K562 (cell line): ENCODE results near the gene WDR27. TPM values are rescaled to one million over a fixed set of nuclear protein-coding genes. Genes with fewer than 3 reads are reported as not detected.
A peak's percentile ranks its signal among the peaks of the same experiment; 100 is the strongest.

ENCODE experiments used
- ATAC-seq: fragments of 200-7000 bp; cut with Tn5 transposase; 3 replicates; pipeline ENCODE4 v1.9.1; 2020; ENCODE audit warnings: moderate library complexity
- BruUV-seq: library from RNA; stranded (reverse); fragments of 400-500 nt; replicated peaks from 2 replicates; lab custom pipeline; 2021; lab: Mats Ljungman, UMichigan
- CTCF ChIA-PET: fragments of 300-600 bp; formaldehyde crosslinking; extraction: SDS; loops from one replicate; lab custom pipeline; 2021; ENCODE audit warnings: low intra/inter-chr PET ratio; lab: Yijun Ruan, JAX
- POLR2A ChIA-PET: fragments of 300-600, 350-650 bp; sonication (Branson Sonifier 250); formaldehyde crosslinking; extraction: SDS; loops from one replicate; lab custom pipeline; 2021; ENCODE audit warnings: antibody characterized with exemption, inconsistent platforms; lab: Yijun Ruan, JAX
- DNase-seq, 4 experiments: peaks; one replicate each; pipeline versions ENCODE4 v3.0.0 to v3.0.0-alpha.2; 2011 to 2018; ENCODE audit warnings: low spot score in 3 of 4, mixed read lengths in 3 of 4; ENCODE audit errors: extremely low read depth in 1 of 4
- FAIRE-seq: peaks from 2 replicates; lab custom pipeline; 2011; peaks lifted over from hg19 to GRCh38; lab: Jason Lieb, UNC
- H2AFZ ChIP-seq: 2 replicates; pipeline ENCODE4 v1.6.0; 2011; ENCODE audit warnings: low read depth, low read length, control low read depth, inconsistent platforms
- H3K27ac ChIP-seq: fragments of 200-600 bp; 3 replicates; pipeline ENCODE4 v1.8.0; 2011; ENCODE audit warnings: low read depth, mild to moderate bottlenecking, control low read depth, inconsistent platforms, low read length, moderate library complexity, mixed read lengths; ENCODE audit errors: extremely low read depth
- H3K27me3 ChIP-seq, 2 experiments: fragments of 300-600 bp in 1 of 2; 2 replicates in 1 of 2; 3 replicates in 1 of 2; pipeline versions ENCODE4 v1.6.0 to v1.8.0; 2011; ENCODE audit warnings: inconsistent platforms in 2 of 2, low read length in 2 of 2, mild to moderate bottlenecking in 1 of 2, mixed read lengths in 1 of 2, moderate library complexity in 1 of 2; ENCODE audit not compliant: control insufficient read depth in 2 of 2, insufficient read depth in 2 of 2
- H3K36me3 ChIP-seq: fragments of 300-600 bp; 3 replicates; pipeline ENCODE4 v1.8.0; 2011; ENCODE audit warnings: mild to moderate bottlenecking, low read length, inconsistent platforms; ENCODE audit not compliant: control insufficient read depth, insufficient read depth
- H3K4me1 ChIP-seq, 2 experiments: fragments of 200-600 bp in 1 of 2; replicated peaks in 1 of 2; 2 replicates in 1 of 2; 3 replicates in 1 of 2; pipeline versions ENCODE4 v1.5.1 to v1.8.0; 2011; ENCODE audit warnings: inconsistent platforms in 2 of 2, low read length in 2 of 2, mild to moderate bottlenecking in 1 of 2, mixed read lengths in 1 of 2, moderate library complexity in 1 of 2; ENCODE audit not compliant: control insufficient read depth in 2 of 2, insufficient read depth in 2 of 2
- H3K4me2 ChIP-seq: 2 replicates; pipeline ENCODE4 v1.6.1; 2011; ENCODE audit warnings: low read length, control low read depth, inconsistent platforms, mixed read lengths; ENCODE audit not compliant: insufficient read depth
- H3K4me3 ChIP-seq: fragments of 200-600 bp; sonication (generic), shearing (Covaris generic); 2 replicates; pipeline ENCODE4 v1.5.1; 2016; ENCODE audit warnings: control low read depth, inconsistent platforms
- H3K79me2 ChIP-seq: fragments of 200-600 bp; 3 replicates; pipeline ENCODE4 v1.8.0; 2011; ENCODE audit warnings: low read length, inconsistent platforms; ENCODE audit not compliant: control insufficient read depth, insufficient read depth
- H3K9ac ChIP-seq, 2 experiments: 2 replicates each; pipeline versions ENCODE4 v1.6.0 to v1.6.1; 2011; ENCODE audit warnings: low read depth in 2 of 2, low read length in 2 of 2, control low read depth in 1 of 2, inconsistent platforms in 1 of 2, mild to moderate bottlenecking in 1 of 2, mixed read lengths in 1 of 2; ENCODE audit not compliant: insufficient read depth in 1 of 2
- H3K9me1 ChIP-seq: one replicate; pipeline ENCODE4 v1.6.0; 2011; ENCODE audit warnings: inconsistent platforms, mild to moderate bottlenecking, low read length, moderate library complexity; ENCODE audit not compliant: control insufficient read depth, insufficient read depth
- H3K9me3 ChIP-seq: replicated peaks from 2 replicates; pipeline ENCODE4 v1.5.1; 2011; ENCODE audit warnings: low read depth, low read length, inconsistent platforms; ENCODE audit not compliant: control insufficient read depth, insufficient read depth
- H4K20me1 ChIP-seq: replicated peaks from 2 replicates; pipeline ENCODE4 v1.6.1; 2011; ENCODE audit warnings: low read length, inconsistent platforms, mixed read lengths; ENCODE audit not compliant: control insufficient read depth, insufficient read depth
- CHD1 ChIP-seq: fragments of 200-600 bp; sonication (generic); IDR thresholded peaks from one replicate; pipeline ENCODE4 v1.6.1; 2012; ENCODE audit warnings: mild to moderate bottlenecking, moderate library complexity, low read length, inconsistent platforms
- E2F3 ChIP-seq: fragments of 250-450 bp; sonication (Bioruptor Pico); IDR thresholded peaks from 2 replicates; pipeline ENCODE4 v1.4.0; 2020; ENCODE audit warnings: mild to moderate bottlenecking
- KLF6 ChIP-seq: fragments of 250-450 bp; sonication (Bioruptor Pico); IDR thresholded peaks from 2 replicates; pipeline ENCODE4 v1.4.0; 2020; ENCODE audit warnings: mild to moderate bottlenecking, moderate library complexity, borderline replicate concordance
- MTA2 ChIP-seq: fragments of 450-650 bp; IDR thresholded peaks from 2 replicates; pipeline ENCODE4 v1.6.1; 2016; ENCODE audit warnings: low read depth
- PHTF2 ChIP-seq: fragments of 250-450 bp; sonication (Bioruptor Pico); IDR thresholded peaks from 2 replicates; pipeline ENCODE4 v1.5.0; 2021; ENCODE audit warnings: mild to moderate bottlenecking
- POLR2B ChIP-seq: fragments of 450-650 bp; IDR thresholded peaks from 2 replicates; pipeline ENCODE4 v1.6.1; 2018; ENCODE audit warnings: low read depth; ENCODE audit not compliant: partially characterized antibody
- RBM25 ChIP-seq: fragments of 200-400 bp; formaldehyde crosslinking; IDR thresholded peaks from 2 replicates; pipeline ENCODE4 v1.6.1; 2018; ENCODE audit warnings: low read length, low read depth, moderate library complexity; ENCODE audit not compliant: severe bottlenecking
- REST ChIP-seq, 2 experiments: fragments of 450-650 bp; formaldehyde crosslinking in 1 of 2; IDR thresholded peaks; 2 replicates each; pipeline versions ENCODE4 v1.4.0 to v1.6.1; 2014 to 2020; ENCODE audit warnings: mild to moderate bottlenecking in 2 of 2, borderline replicate concordance in 1 of 2, low read depth in 1 of 2
- SMAD3 ChIP-seq: fragments of 450-650 bp; formaldehyde crosslinking; conservative IDR thresholded peaks from 2 replicates; pipeline ENCODE4 v1.4.0; 2020; ENCODE audit warnings: mild to moderate bottlenecking
- SMARCE1 ChIP-seq: fragments of 450-650 bp; IDR thresholded peaks from 2 replicates; pipeline ENCODE4 v1.7.1; 2016; ENCODE audit warnings: mild to moderate bottlenecking
- SREBF2 ChIP-seq: sonication (generic); formaldehyde crosslinking; IDR thresholded peaks from 2 replicates; pipeline ENCODE4 v1.4.0; 2020; ENCODE audit warnings: mild to moderate bottlenecking, missing genetic modification reagents
- ZNF140 ChIP-seq: fragments of 250-450 bp; sonication (Bioruptor Pico); IDR thresholded peaks from 2 replicates; pipeline ENCODE4 v1.8.0; 2021; ENCODE audit warnings: moderate library complexity, mild to moderate bottlenecking, inconsistent platforms
- ZNF79 ChIP-seq: fragments of 250-450 bp; sonication (Bioruptor Pico); IDR thresholded peaks from 2 replicates; pipeline ENCODE4 v1.4.0; 2020; ENCODE audit warnings: low read depth, mild to moderate bottlenecking, moderate library complexity
- WGBS: fragments of 100-300 bp; shearing (Covaris generic); methylation state at CpG from one replicate; pipeline ENCODE4 v1.1.6; 2016; ENCODE audit warnings: low coverage, mixed read lengths; ENCODE audit not compliant: insufficient coverage; ENCODE audit errors: missing lambda C conversion rate; 5-methylcytosine and 5-hydroxymethylcytosine counted together
- in situ Hi-C: fragments of 300-500 bp; cut with MboI; formaldehyde crosslinking; loops from 4 replicates; pipeline ENCODE4 v1.15.0; 2018; ENCODE audit warnings: inconsistent platforms, mixed read lengths
- intact Hi-C: fragments of 100-400 bp; cut with micrococcal nuclease; formaldehyde crosslinking; loops from 2 replicates; pipeline ENCODE4 v1.14.2; 2022
- polyA plus RNA-seq, 8 experiments: library from polyadenylated mRNA; depleted of rRNA in 4 of 8; stranded (reverse) in 5 of 8; unstranded in 3 of 8; fragments of >200 nt; fragmentation: Nextera tagmentation in 2 of 8; fragmentation: Illumina TruSeq in 1 of 8; extraction: Ambion mirVana in 2 of 8; extraction: Trizol in 1 of 8; gene quantifications; 2 replicates each; pipeline versions ENCODE4 v1.2.1 to v1.2.3, GENCODE V29; 2011 to 2014; ENCODE audit warnings: inconsistent platforms in 1 of 8, missing spikeins in 1 of 8
- total RNA-seq, 7 experiments: library from RNA; depleted of rRNA in 6 of 7; stranded (reverse); fragments of >200 nt in 6 of 7; fragmentation: Illumina TruSeq in 2 of 7; extraction: Trizol in 2 of 7; gene quantifications; 2 replicates each; pipeline versions ENCODE4 v1.2.1 to v1.2.3, GENCODE V29; 2011 to 2021; ENCODE audit warnings: low replicate concordance in 1 of 7
- TF ChIP-seq, protein P1 (sequence below): fragments of 450-650 bp; IDR thresholded peaks from 2 replicates; pipeline ENCODE4 v1.6.1; 2016

The WDR27 gene
- total and polyA plus RNA-seq, 9 of the 15 experiments (the other 6 are each of a cell fraction or from before 2014, with no cell fraction given): 4.3 to 77.2 (median 22.7) TPM

DNA sequence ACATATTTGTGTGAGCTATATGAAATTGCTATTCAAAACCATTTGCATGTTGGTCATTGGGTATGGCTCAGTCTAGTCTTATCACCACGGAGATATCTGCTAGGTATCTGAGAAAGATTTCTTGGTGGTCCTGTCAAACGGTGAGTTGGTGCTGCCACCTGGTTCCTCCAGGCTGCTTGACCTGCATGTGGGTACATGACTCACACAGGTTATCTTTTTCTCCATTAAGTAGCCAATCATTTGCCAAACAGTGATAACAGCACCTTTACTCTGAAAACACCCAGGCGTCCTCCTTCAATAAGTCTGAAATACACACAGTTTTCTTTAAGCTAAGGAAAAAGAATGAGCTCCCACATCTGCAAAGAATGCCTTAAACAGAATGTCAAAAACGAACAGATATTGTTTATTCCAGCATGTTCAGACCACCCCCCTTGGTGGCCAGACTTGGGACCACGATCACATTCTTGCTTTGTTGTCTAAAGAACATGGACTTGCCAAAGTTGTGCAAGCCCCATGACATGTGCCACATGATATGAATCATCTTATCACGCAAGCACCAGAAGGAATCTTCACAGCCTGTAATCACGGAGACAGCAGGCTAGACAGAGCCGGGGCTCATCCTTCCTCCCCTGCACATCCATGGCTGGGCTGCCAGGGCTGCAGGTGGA, 247.5 kb downstream of the WDR27 start:
- H3K9ac ChIP-seq: peak overlapping the region in 1 of 2 experiments; percentile 42; a peak in 1 of 4 replicates
- H3K9me3 ChIP-seq: no peaks in the 10 kb centered on the region
- H3K27me3 ChIP-seq: no peaks in the 10 kb centered on the region
- ATAC-seq (no peak), DNase-seq (peak in 3 of 4 experiments; percentile 42 to 51 (median 43)), FAIRE-seq (no peak)
- H3K79me2 ChIP-seq: peaks cover 10% of the 10 kb centered on the region; the same call in 2 of the 3 replicates
- peaks cover 19 to 20% of the 10 kb centered on the region in 2 experiments; a peak in 4 of 5 replicates for H3K4me1 ChIP-seq
- H4K20me1 ChIP-seq: no peaks in the 10 kb centered on the region
- H3K36me3 ChIP-seq: no peaks in the 10 kb centered on the region
- ChIA-PET POLR2A (no interaction called here), CTCF (no interaction called here)
- H3K27ac ChIP-seq: no peak overlapping the region
- 6% methylated on average over 8 of the region's 8 CpGs for WGBS
- no TSS peak for BruUV-seq
- no peak overlapping the region; the same call in 1 of the 2 replicates for H3K4me2 ChIP-seq
- no peak overlapping the region for H2AFZ ChIP-seq
- intact Hi-C loops (no loop called here), in situ Hi-C loops (no loop called here)
- H3K9me1 ChIP-seq: no peaks in the 10 kb centered on the region
- no peak overlapping the region for H3K4me3 ChIP-seq
- TF ChIP-seq SMAD3 (CRISPR knock-in tag): no peak
- TF ChIP-seq MTA2: peak; percentile 58
- TF ChIP-seq ZNF140 (CRISPR knock-in tag): no peak
- TF ChIP-seq SMARCE1: peak; percentile 33; the same call in 1 of the 2 replicates
- no peak for TF ChIP-seq REST (IDR thresholded peaks at IDR 0.05; ENCODE audit: borderline replicate concordance)
- TF ChIP-seq REST (CRISPR knock-in tag; IDR thresholded peaks at IDR 0.05; ENCODE audit: low read depth): no peak
- no peak for TF ChIP-seq KLF6 (CRISPR knock-in tag)
- no peak for TF ChIP-seq ZNF79 (CRISPR knock-in tag)
- no peak for TF ChIP-seq E2F3 (CRISPR knock-in tag)
- no peak for TF ChIP-seq CHD1
- no peak for TF ChIP-seq SREBF2 (CRISPR knock-in tag)
- no peak for TF ChIP-seq POLR2B
- no peak for TF ChIP-seq PHTF2 (CRISPR knock-in tag)
- TF ChIP-seq RBM25: no peak
- TF ChIP-seq, protein P1, sequence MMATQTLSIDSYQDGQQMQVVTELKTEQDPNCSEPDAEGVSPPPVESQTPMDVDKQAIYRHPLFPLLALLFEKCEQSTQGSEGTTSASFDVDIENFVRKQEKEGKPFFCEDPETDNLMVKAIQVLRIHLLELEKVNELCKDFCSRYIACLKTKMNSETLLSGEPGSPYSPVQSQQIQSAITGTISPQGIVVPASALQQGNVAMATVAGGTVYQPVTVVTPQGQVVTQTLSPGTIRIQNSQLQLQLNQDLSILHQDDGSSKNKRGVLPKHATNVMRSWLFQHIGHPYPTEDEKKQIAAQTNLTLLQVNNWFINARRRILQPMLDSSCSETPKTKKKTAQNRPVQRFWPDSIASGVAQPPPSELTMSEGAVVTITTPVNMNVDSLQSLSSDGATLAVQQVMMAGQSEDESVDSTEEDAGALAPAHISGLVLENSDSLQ: no peak
